HG02973 (cell line): ENCODE data around the gene TBKBP1.

Experiments used
- ATAC-seq: cut with Tn5 transposase; IDR thresholded peaks from one replicate; pipeline ENCODE4 v1.9.1; 2021; ENCODE audit warnings: moderate library complexity; ENCODE audit not compliant: unreplicated experiment

TBKBP1 gene

GRCh38 chr17:47757386-47757785, 63.4 kb downstream of the TBKBP1 start:
- no peak for ATAC-seq

GRCh38 chr17:47760409-47761140, 66.6 kb downstream of the TBKBP1 start:
- no peak for ATAC-seq
